HG03103 (cell line): ENCODE results near the gene PSMG4.
A peak's percentile ranks its signal among the peaks of the same experiment; 100 is the strongest.

ENCODE experiments used
- ATAC-seq: cut with Tn5 transposase; IDR thresholded peaks from one replicate; pipeline ENCODE4 v1.9.1; 2021; ENCODE audit warnings: low read depth; ENCODE audit not compliant: unreplicated experiment

Gene PSMG4

GRCh38 chr6:3250231-3250675 is 8.5 kb upstream of the PSMG4 start:
- ATAC-seq: no peak

GRCh38 chr6:3251462-3252314 is 7.1 kb upstream of the PSMG4 start:
- peak; percentile 67 for ATAC-seq

- no peak for ATAC-seq
Observed at GRCh38 chr6:3252369-3252768, 6.4 kb upstream of the PSMG4 start.

- no peak for ATAC-seq
Observed at GRCh38 chr6:3252861-3253596, 5.7 kb upstream of the PSMG4 start.

GRCh38 chr6:3253597-3253961 is 5.2 kb upstream of the PSMG4 start:
- ATAC-seq: no peak

- no peak for ATAC-seq
Observed at GRCh38 chr6:3258201-3258600, 546 bp upstream of the PSMG4 start.

- ATAC-seq: peak; percentile 13
Observed at GRCh38 chr6:3259491-3259958, 778 bp downstream of the PSMG4 start.

GRCh38 chr6:3260296-3260695 is 1.5 kb downstream of the PSMG4 start:
- ATAC-seq: no peak

GRCh38 chr6:3260772-3261517 is 2.2 kb downstream of the PSMG4 start:
- ATAC-seq: no peak

- ATAC-seq: no peak
Observed at GRCh38 chr6:3261518-3261820, 2.7 kb downstream of the PSMG4 start.

GRCh38 chr6:3261921-3262320 is 3.2 kb downstream of the PSMG4 start:
- no peak for ATAC-seq

GRCh38 chr6:3263096-3263495 is 4.3 kb downstream of the PSMG4 start:
- no peak for ATAC-seq

- ATAC-seq: no peak
Observed at GRCh38 chr6:3264356-3264755, 5.6 kb downstream of the PSMG4 start.

- no peak for ATAC-seq
Observed at GRCh38 chr6:3265671-3266070, 6.9 kb downstream of the PSMG4 start.

- no peak for ATAC-seq
Observed at GRCh38 chr6:3266170-3266569, 7.4 kb downstream of the PSMG4 start.

GRCh38 chr6:3267162-3267561 is 8.4 kb downstream of the PSMG4 start:
- ATAC-seq: no peak

GRCh38 chr6:3268680-3269079 is 9.9 kb downstream of the PSMG4 start:
- no peak for ATAC-seq

- no peak for ATAC-seq
Observed at GRCh38 chr6:3269281-3269975, 10.7 kb downstream of the PSMG4 start.

- no peak for ATAC-seq
Observed at GRCh38 chr6:3270258-3270657, 11.5 kb downstream of the PSMG4 start.

GRCh38 chr6:3271756-3272155 is 13.0 kb downstream of the PSMG4 start:
- ATAC-seq: no peak
